ENCODE data around the gene CUTA.
"Not testable (repeated sequence)": the region's sequence is repeated elsewhere in the genome, so short reads cannot be mapped to it uniquely, and the experiment has no call there.

Gene CUTA

GRCh38 chr6:33410711-33411631, 6.9 kb downstream of the CUTA start, which contains the start of gene PHF1:
TSS of gene PHF1 (plus strand) at chr6:33411014. CDS start at chr6:33412264, 1,250 bp downstream.
- Histone ChIP-seq H3K36me3 (ENCODE audit: insufficient read depth, low read length) (peaks cover 26% of the 10 kb centered on the region), H3K9ac (ENCODE audit: low read depth, low read length) (peak within 1 kb of the TSS; percentile 94), H3K4me1 (ENCODE audit: insufficient read depth, low read length) (peaks cover 3% of the 10 kb centered on the region; the same call in 1 of the 2 replicates)

GRCh38 chr6:33410050-33410710, 7.7 kb downstream of the CUTA start:
- H3K9ac ChIP-seq (ENCODE audit: low read depth, low read length), result peak overlapping the region; percentile 53
- peaks cover 3% of the 10 kb centered on the region; the same call in 1 of the 2 replicates for H3K4me1 ChIP-seq (ENCODE audit: insufficient read depth, low read length)
- H3K9me3 ChIP-seq (ENCODE audit: control insufficient read depth, insufficient read depth, low read length), result no peaks in the 10 kb centered on the region
- H3K36me3 ChIP-seq (ENCODE audit: insufficient read depth, low read length), result peaks cover 22% of the 10 kb centered on the region

More at GRCh38 chr6:33410711-33411631, 6.9 kb downstream of the CUTA start, which contains the start of gene PHF1:
- H3K9me3 ChIP-seq (ENCODE audit: control insufficient read depth, insufficient read depth, low read length), result no peaks in the 10 kb centered on the region

- H3K9ac ChIP-seq (ENCODE audit: low read depth, low read length), result no peak overlapping the region
- H3K4me1 ChIP-seq (ENCODE audit: insufficient read depth, low read length), result peaks cover 3% of the 10 kb centered on the region; the same call in 1 of the 2 replicates
- peaks cover 22% of the 10 kb centered on the region for H3K36me3 ChIP-seq (ENCODE audit: insufficient read depth, low read length)
- no peaks in the 10 kb centered on the region for H3K9me3 ChIP-seq (ENCODE audit: control insufficient read depth, insufficient read depth, low read length)
Measured at GRCh38 chr6:33407132-33407718, 10.7 kb downstream of the CUTA start.

DNA sequence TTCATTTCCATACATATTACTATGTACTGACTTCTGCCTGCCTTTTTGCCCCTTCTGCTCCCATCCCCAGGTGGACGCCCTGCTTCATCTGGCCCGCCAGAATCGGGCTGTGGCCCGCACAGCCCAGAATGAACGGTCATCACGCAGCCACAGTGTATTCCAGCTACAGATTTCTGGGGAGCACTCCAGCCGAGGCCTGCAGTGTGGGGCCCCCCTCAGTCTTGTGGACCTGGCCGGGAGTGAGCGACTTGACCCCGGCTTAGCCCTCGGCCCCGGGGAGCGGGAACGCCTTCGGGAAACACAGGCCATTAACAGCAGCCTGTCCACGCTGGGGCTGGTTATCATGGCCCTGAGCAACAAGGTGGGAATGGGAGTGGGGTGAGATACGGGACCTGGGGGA, 11.8 kb downstream of the CUTA start:
- Histone ChIP-seq H3K9me3 (ENCODE audit: control insufficient read depth, insufficient read depth, low read length) (no peaks in the 10 kb centered on the region), H3K4me1 (ENCODE audit: insufficient read depth, low read length) (peaks cover 3% of the 10 kb centered on the region; the same call in 1 of the 2 replicates), H3K36me3 (ENCODE audit: insufficient read depth, low read length) (peaks cover 22% of the 10 kb centered on the region), H3K9ac (ENCODE audit: low read depth, low read length) (no peak overlapping the region)

DNA sequence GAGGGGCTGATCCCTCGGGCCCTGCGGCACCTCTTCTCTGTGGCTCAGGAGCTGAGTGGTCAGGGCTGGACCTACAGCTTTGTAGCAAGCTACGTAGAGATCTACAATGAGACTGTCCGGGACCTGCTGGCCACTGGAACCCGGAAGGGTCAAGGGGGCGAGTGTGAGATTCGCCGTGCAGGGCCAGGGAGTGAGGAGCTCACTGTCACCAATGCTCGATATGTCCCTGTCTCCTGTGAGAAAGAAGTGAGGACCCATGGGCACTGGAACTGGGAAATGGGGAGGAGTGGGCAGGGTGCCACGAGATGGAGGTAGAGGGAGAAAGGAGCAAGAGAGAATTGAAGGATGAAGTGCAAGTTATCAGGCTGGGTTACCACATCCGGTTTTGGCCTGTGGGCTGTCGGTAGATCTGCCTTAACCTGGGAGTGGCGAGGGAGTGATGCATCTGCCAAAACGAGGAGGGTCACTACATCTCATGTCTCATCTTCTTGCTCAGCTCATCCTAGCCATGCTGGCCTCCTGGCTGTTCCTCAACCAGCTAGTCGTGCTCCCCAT, 12.4 kb downstream of the CUTA start:
- H3K4me1 ChIP-seq (ENCODE audit: insufficient read depth, low read length), result peaks cover 3% of the 10 kb centered on the region; the same call in 1 of the 2 replicates
- H3K36me3 ChIP-seq (ENCODE audit: insufficient read depth, low read length), result peaks cover 22% of the 10 kb centered on the region
- no peaks in the 10 kb centered on the region for H3K9me3 ChIP-seq (ENCODE audit: control insufficient read depth, insufficient read depth, low read length)
- no peak overlapping the region for H3K9ac ChIP-seq (ENCODE audit: low read depth, low read length)

- Histone ChIP-seq H3K36me3 (ENCODE audit: insufficient read depth, low read length) (peaks cover 22% of the 10 kb centered on the region), H3K4me1 (ENCODE audit: insufficient read depth, low read length) (peaks cover 3% of the 10 kb centered on the region; the same call in 1 of the 2 replicates), H3K9ac (ENCODE audit: low read depth, low read length) (no peak overlapping the region), H3K9me3 (ENCODE audit: control insufficient read depth, insufficient read depth, low read length) (no peaks in the 10 kb centered on the region)
Measured at GRCh38 chr6:33404884-33405283, 13.0 kb downstream of the CUTA start.

- H3K4me1 ChIP-seq (ENCODE audit: insufficient read depth, low read length); H3K9ac ChIP-seq (ENCODE audit: low read depth, low read length); H3K9me3 ChIP-seq (ENCODE audit: control insufficient read depth, insufficient read depth, low read length): not testable (repeated sequence)
- peaks cover 16% of the 10 kb centered on the region for H3K36me3 ChIP-seq (ENCODE audit: insufficient read depth, low read length)
Measured at GRCh38 chr6:33399881-33400280, 18.0 kb downstream of the CUTA start.

DNA sequence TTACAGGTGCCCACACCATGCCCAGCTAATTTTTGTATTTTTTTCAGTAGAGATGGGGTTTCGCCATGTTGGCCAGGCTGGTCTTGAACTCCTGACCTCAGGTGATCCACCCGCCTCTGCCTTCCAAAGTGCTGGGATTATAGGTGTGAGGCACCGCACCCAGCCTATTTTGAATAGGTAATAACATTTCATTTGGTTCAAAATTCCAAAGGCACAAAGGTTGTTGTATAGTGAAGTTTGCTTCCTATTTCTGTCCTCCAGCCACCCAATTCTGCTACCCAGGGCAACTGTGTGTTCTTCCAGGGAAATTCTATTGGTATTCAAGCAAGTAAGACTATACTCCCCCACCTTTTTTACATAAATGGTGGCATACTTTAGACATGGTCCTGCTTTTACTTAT, 19.3 kb downstream of the CUTA start:
- H3K9ac ChIP-seq (ENCODE audit: low read depth, low read length); H3K9me3 ChIP-seq (ENCODE audit: control insufficient read depth, insufficient read depth, low read length); H3K36me3 ChIP-seq (ENCODE audit: insufficient read depth, low read length); H3K4me1 ChIP-seq (ENCODE audit: insufficient read depth, low read length): not testable (repeated sequence)

DNA sequence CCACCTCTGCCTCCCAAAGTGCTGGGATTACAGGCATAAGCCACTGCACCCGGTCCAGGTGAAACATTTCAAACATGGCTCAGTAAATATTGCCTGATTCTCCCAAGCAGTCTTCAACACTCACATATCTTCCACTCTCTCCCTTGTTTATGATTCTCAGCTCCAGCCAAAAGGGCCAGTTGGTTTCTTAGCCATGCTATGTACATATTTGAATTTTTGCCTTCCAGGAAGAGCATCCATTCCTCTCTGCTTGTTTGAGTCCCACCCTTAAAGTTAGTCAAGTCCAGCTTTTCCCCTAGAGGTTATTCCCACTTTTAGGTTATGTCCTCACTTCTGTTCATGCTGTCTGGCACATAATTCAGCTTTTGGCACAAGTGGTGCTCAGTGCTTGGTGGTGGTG, 20.4 kb downstream of the CUTA start:
- H3K9ac ChIP-seq (ENCODE audit: low read depth, low read length), result no peak overlapping the region
- H3K9me3 ChIP-seq (ENCODE audit: control insufficient read depth, insufficient read depth, low read length), result no peaks in the 10 kb centered on the region
- H3K4me1 ChIP-seq (ENCODE audit: insufficient read depth, low read length), result peaks cover 7% of the 10 kb centered on the region; the same call in 1 of the 2 replicates
- peaks cover 7% of the 10 kb centered on the region; the same call in 1 of the 2 replicates for H3K36me3 ChIP-seq (ENCODE audit: insufficient read depth, low read length)

GRCh38 chr6:33392979-33393378, 24.9 kb downstream of the CUTA start:
- Histone ChIP-seq H3K9ac (ENCODE audit: low read depth, low read length) (peak overlapping the region; percentile 87), H3K4me1 (ENCODE audit: insufficient read depth, low read length) (peaks cover 15% of the 10 kb centered on the region), H3K36me3 (ENCODE audit: insufficient read depth, low read length) (no peaks in the 10 kb centered on the region), H3K9me3 (ENCODE audit: control insufficient read depth, insufficient read depth, low read length) (no peaks in the 10 kb centered on the region)

DNA sequence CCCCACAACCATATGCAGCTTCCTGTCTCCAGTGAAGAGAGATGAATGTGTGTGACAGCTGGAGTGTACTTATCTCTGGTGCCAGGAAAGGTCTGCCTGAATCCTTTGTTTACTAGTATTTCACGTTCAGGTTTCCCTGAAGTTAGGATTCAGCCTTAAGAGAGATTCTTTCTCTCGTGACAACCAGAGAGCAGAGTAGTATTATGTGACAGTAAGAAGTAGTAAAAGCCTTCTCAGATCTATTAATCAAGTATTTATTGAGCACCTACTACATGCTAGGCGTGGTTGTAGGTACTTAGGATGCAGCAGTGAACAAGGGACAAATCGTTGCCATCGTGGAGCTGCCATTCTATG, 25.3 kb downstream of the CUTA start:
- Histone ChIP-seq H3K4me1 (ENCODE audit: insufficient read depth, low read length) (peaks cover 15% of the 10 kb centered on the region), H3K9me3 (ENCODE audit: control insufficient read depth, insufficient read depth, low read length) (no peaks in the 10 kb centered on the region), H3K9ac (ENCODE audit: low read depth, low read length) (peak overlapping the region; percentile 87), H3K36me3 (ENCODE audit: insufficient read depth, low read length) (no peaks in the 10 kb centered on the region)

- peak overlapping the region; percentile 87 for H3K9ac ChIP-seq (ENCODE audit: low read depth, low read length)
- no peaks in the 10 kb centered on the region for H3K9me3 ChIP-seq (ENCODE audit: control insufficient read depth, insufficient read depth, low read length)
- H3K36me3 ChIP-seq (ENCODE audit: insufficient read depth, low read length), result no peaks in the 10 kb centered on the region
- H3K4me1 ChIP-seq (ENCODE audit: insufficient read depth, low read length), result peaks cover 15% of the 10 kb centered on the region
Measured at GRCh38 chr6:33391922-33392594, 25.8 kb downstream of the CUTA start.

DNA sequence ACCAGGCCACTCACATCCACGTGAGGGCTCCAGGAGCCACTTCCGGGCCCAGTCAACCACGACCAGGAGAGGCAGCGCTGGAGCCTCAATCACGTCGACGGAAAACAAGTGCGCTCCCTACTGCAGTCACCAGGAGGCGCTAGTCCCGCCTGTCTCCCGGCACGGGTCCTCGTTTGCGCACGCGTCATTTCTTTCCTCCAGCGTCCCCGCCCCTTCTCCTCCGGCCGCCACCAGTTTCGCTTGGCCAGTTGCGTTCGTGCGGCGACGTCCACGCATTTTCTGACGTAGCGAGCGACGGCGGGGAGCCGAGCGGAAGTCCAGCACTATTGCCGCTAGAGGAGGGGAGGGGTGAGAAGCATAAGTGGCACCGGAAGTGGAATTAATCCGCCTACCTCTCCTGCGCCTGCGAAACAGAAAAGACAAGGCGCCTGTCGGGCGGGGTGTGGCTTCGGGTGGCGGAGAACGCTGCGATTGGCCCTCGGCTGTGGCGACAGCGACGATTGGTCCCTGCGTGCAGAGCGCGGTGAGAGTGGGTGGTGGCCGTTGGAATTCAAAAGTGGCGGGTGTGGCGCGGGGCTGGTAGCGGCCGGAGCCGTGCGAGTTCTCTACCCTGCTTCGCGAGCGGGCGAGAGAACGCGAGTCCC, 26.5 kb downstream of the CUTA start, which contains the start of gene KIFC1:
KIFC1 (plus strand) TSS at position 546 of the 644 bp plus-strand sequence. CDS start 163 bp downstream, outside the sequence.
- Histone ChIP-seq H3K36me3 (ENCODE audit: insufficient read depth, low read length) (no peaks in the 10 kb centered on the region), H3K4me1 (ENCODE audit: insufficient read depth, low read length) (peaks cover 15% of the 10 kb centered on the region), H3K9ac (ENCODE audit: low read depth, low read length) (peak within 1 kb of the TSS; percentile 87), H3K9me3 (ENCODE audit: control insufficient read depth, insufficient read depth, low read length) (no peaks in the 10 kb centered on the region)
